Mucosa of gallbladder (tissue), 1 donor: ENCODE measurements around the gene SLC25A21. TPM values are rescaled to one million over a fixed set of nuclear protein-coding genes. Genes with fewer than 3 reads are reported as not detected.
"Not testable (repeated sequence)": the region's sequence is repeated elsewhere in the genome, so short reads cannot be mapped to it uniquely, and the experiment has no call there.

Experiments used
- DNase-seq: peaks from one replicate; pipeline ENCODE4 v3.0.0-alpha.2; 2020; ENCODE audit warnings: low spot score
- total RNA-seq: library from RNA; stranded (reverse); gene quantifications from one replicate; pipeline ENCODE4 v1.2.1, GENCODE V29; 2021
- donor health status: DM: no; HTN: no; CAD: no.

Gene SLC25A21
- total RNA-seq, 1 donor from 2014 or later = 1.6 TPM

- DNase-seq = no peak
Measured at GRCh38 chr14:37186865-37187264, 14.5 kb upstream of the SLC25A21 start.

- DNase-seq = no peak
Measured at GRCh38 chr14:37185670-37186069, 13.3 kb upstream of the SLC25A21 start.

GRCh38 chr14:37184520-37184919 is 12.1 kb upstream of the SLC25A21 start:
- not testable (repeated sequence) for DNase-seq

GRCh38 chr14:37181441-37181840 is 9.0 kb upstream of the SLC25A21 start:
- DNase-seq = no peak

GRCh38 chr14:37180886-37181285 is 8.5 kb upstream of the SLC25A21 start:
- not testable (repeated sequence) for DNase-seq

GRCh38 chr14:37179896-37180502 is 7.6 kb upstream of the SLC25A21 start:
- DNase-seq = no peak

- no peak for DNase-seq
Measured at GRCh38 chr14:37172936-37173614, 669 bp upstream of the SLC25A21 start.

- no peak for DNase-seq
Measured at GRCh38 chr14:37171678-37172023, 755 bp downstream of the SLC25A21 start.

- no peak for DNase-seq
Measured at GRCh38 chr14:37170993-37171392, 1.4 kb downstream of the SLC25A21 start.

- DNase-seq = no peak
Measured at GRCh38 chr14:37170237-37170636, 2.2 kb downstream of the SLC25A21 start.

- DNase-seq = peak; percentile 73
Measured at GRCh38 chr14:37168721-37169120, 3.7 kb downstream of the SLC25A21 start.

GRCh38 chr14:37167151-37168047 is 5.0 kb downstream of the SLC25A21 start:
- DNase-seq = no peak

- no peak for DNase-seq
Measured at GRCh38 chr14:37165794-37166193, 6.6 kb downstream of the SLC25A21 start.

- DNase-seq = not testable (repeated sequence)
Measured at GRCh38 chr14:37162307-37162706, 10.1 kb downstream of the SLC25A21 start.

- DNase-seq = no peak
Measured at GRCh38 chr14:37157987-37158386, 14.4 kb downstream of the SLC25A21 start.

GRCh38 chr14:37153483-37153882 is 18.9 kb downstream of the SLC25A21 start:
- no peak for DNase-seq

GRCh38 chr14:37153005-37153404 is 19.4 kb downstream of the SLC25A21 start:
- DNase-seq = no peak

- DNase-seq = no peak
Measured at GRCh38 chr14:37150414-37150813, 22.0 kb downstream of the SLC25A21 start.

GRCh38 chr14:37147310-37147880 is 25.0 kb downstream of the SLC25A21 start:
- no peak for DNase-seq

GRCh38 chr14:37146438-37146837 is 26.0 kb downstream of the SLC25A21 start:
- DNase-seq = not testable (repeated sequence)

- no peak for DNase-seq
Measured at GRCh38 chr14:37145395-37145794, 27.0 kb downstream of the SLC25A21 start.

GRCh38 chr14:37144729-37145363 is 27.6 kb downstream of the SLC25A21 start:
- no peak for DNase-seq
